Pancreas (tissue), 10 donors: ENCODE results near the gene CD80. TPM values are rescaled to one million over a fixed set of nuclear protein-coding genes. Genes with fewer than 3 reads are reported as not detected.

ENCODE experiments used
- ATAC-seq, 4 donors: fragments of 200-7000 bp; cut with Tn5 transposase; one replicate each; pipeline versions ENCODE4 v1.8.0 to v1.9.1; 2020; ENCODE audit warnings: mild to moderate bottlenecking in 4 of 4, moderate library complexity in 4 of 4
- DNase-seq, 6 donors: peaks; one replicate each; pipeline ENCODE4 v3.0.0-alpha.2; 2020
- FAIRE-seq: peaks from 2 replicates; lab custom pipeline; 2012; peaks lifted over from hg19 to GRCh38; lab: Jason Lieb, UNC
- H3K27ac ChIP-seq, 4 donors: fragments of 200-600 bp; sonication (generic); 1 replicate in 3 of 4; 2 replicates in 1 of 4; pipeline versions ENCODE4 v1.5.0 to v1.8.0; 2020
- H3K27me3 ChIP-seq, 4 donors: fragments of 200-600 bp; one replicate each; pipeline ENCODE4 v1.8.0; 2021
- H3K36me3 ChIP-seq, 3 donors: fragments of 200-600 bp; sonication (generic) in 1 of 3; one replicate each; pipeline versions ENCODE4 v1.5.0 to v1.8.0; 2020 to 2021
- H3K4me1 ChIP-seq, 3 donors: fragments of 200-600 bp; one replicate each; pipeline ENCODE4 v1.8.0; 2021
- H3K4me3 ChIP-seq, 4 donors: fragments of 200-600 bp; sonication (generic) in 2 of 4; one replicate each; pipeline versions ENCODE4 v1.5.0 to v1.8.0; 2020 to 2021
- H3K9me3 ChIP-seq, 4 donors: fragments of 200-600 bp; one replicate each; pipeline ENCODE4 v1.8.0; 2021
- WGBS, 2 donors: extraction: QIAGEN DNeasy Blood & Tissue Kit; methylation state at CpG; one replicate each; pipeline ENCODE4 v1.1.7; 2013; 5-methylcytosine and 5-hydroxymethylcytosine counted together
- intact Hi-C, 3 donors: fragments of 100-400 bp; cut with DNase I; formaldehyde crosslinking; loops; one replicate each; pipeline versions ENCODE4 v1.11.1 to v1.14.2; 2022
- polyA plus RNA-seq, 2 donors: library from polyadenylated mRNA; stranded (reverse); fragments of 200-250 nt; gene quantifications; one replicate each; pipeline ENCODE4 v1.2.3, GENCODE V29; 2013
- total RNA-seq, 6 donors: library from RNA; stranded (reverse); fragmentation: NEBNext Ultra II Directional in 4 of 6; extraction: Animal tissue kit (Norgen Biotek cat#: 25700) in 4 of 6; gene quantifications; one replicate each; pipeline versions ENCODE4 v1.2.1 to v1.2.4, GENCODE V29; 2021 to 2023
- TF ChIP-seq, protein P1 (sequence below), 4 donors: fragments of 200-600 bp; sonication (generic) in 3 of 4; IDR thresholded peaks; one replicate each; pipeline versions ENCODE4 v1.5.0 to v1.8.0; 2021; ENCODE audit warnings: antibody characterized with exemption in 4 of 4
- donor health status: healthy with polysubstance abuse.
- donor health status: DM: no; HTN: no; CAD: no; lungs with moderate emphysema.
- donor health status: DM: no; HTN: no; CAD: no.
- donor health status: control.
- donor health status: control.
- donor health status: Bipolar disorder and iron deficiency.
- donor health status: DM: yes; HTN: yes; CAD: no.
- donor health status: DM: no; HTN: no; CAD: no.
- donor health status: DM: no; HTN: no; CAD: no.
- donor health status: DM: yes; HTN: yes; CAD: no.

CD80 gene
- total and polyA plus RNA-seq, 8 donors: 0.14 to 0.66 (median 0.32) TPM; not detected in 1

DNA sequence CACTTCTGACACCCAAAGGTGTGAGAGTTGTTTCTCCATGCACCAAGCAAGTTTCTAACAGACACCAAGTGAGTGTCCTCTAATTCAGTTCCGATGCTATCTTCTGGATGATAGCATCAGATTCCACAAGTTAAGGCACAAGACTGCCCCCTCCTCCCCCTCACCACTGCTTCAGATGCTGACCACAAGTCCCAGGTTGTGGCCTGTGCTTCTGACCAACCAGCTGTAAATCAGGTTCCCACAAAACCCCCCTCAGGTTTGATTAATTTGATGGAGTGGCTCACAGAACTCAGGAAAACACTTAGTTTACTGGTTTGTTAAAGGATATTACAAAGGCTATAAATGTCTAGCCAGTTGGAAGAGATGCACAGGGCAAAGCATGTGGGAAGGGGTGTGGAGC lies 31.3 kb upstream of the CD80 start:
- H3K9me3 ChIP-seq: no peaks in the 10 kb centered on the region
- no peaks in the 10 kb centered on the region for H3K36me3 ChIP-seq
- ATAC-seq (no peak), DNase-seq (no peak), FAIRE-seq (no peak)
- 92 to 95% methylated on average over 1 of the region's 1 CpG for WGBS, 2 donors
- intact Hi-C loops: no loop called here
- H3K27me3 ChIP-seq: no peaks in the 10 kb centered on the region
- H3K4me1 ChIP-seq: no peaks in the 10 kb centered on the region
- TF ChIP-seq, protein P1, sequence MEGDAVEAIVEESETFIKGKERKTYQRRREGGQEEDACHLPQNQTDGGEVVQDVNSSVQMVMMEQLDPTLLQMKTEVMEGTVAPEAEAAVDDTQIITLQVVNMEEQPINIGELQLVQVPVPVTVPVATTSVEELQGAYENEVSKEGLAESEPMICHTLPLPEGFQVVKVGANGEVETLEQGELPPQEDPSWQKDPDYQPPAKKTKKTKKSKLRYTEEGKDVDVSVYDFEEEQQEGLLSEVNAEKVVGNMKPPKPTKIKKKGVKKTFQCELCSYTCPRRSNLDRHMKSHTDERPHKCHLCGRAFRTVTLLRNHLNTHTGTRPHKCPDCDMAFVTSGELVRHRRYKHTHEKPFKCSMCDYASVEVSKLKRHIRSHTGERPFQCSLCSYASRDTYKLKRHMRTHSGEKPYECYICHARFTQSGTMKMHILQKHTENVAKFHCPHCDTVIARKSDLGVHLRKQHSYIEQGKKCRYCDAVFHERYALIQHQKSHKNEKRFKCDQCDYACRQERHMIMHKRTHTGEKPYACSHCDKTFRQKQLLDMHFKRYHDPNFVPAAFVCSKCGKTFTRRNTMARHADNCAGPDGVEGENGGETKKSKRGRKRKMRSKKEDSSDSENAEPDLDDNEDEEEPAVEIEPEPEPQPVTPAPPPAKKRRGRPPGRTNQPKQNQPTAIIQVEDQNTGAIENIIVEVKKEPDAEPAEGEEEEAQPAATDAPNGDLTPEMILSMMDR (IDR thresholded peaks at IDR 0.05): no peak
- no peak overlapping the region for H3K4me3 ChIP-seq
- H3K27ac ChIP-seq: no peak overlapping the region

DNA sequence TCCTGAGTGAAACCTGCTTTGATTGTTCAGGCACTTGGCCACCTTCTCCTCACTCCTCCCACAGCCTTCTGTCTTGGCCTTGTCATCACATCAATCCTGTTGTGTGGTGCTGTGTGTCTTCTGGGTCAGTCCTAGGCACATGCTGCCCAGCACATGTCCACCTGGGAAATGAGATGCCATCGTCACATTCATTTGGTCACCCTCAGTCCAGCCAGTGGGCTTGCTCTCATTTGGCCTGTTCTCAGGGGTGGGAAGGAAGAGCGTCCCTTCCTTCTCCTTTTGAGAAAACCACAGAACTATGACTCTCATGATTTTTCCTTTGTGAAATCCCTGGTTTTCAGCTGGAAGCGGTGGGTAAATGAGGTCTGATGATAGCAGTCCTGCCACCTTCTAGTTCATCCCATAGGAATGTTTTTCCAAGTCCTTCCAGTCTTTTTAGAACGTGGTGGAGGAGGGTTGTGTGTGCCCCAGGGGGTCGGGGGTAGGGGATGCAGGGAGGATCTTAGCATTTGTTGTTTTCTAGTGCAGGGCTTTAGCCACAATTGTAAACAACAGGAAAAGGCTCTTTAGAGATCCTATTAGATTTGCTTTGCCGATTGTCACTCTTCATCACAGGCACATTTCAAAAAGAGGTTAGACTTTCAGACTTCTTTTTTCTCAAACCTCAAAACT lies 29.8 kb upstream of the CD80 start:
- TF ChIP-seq, protein P1 (IDR thresholded peaks at IDR 0.05): no peak
- Histone ChIP-seq H3K4me3 (no peak overlapping the region), H3K27ac (no peak overlapping the region), H3K27me3 (no peaks in the 10 kb centered on the region), H3K36me3 (no peaks in the 10 kb centered on the region), H3K4me1 (no peaks in the 10 kb centered on the region), H3K9me3 (no peaks in the 10 kb centered on the region)
- intact Hi-C loops: no loop called here
- no peak for FAIRE-seq
- WGBS, 2 donors: 72 to 74% methylated on average over 6 of the region's 6 CpGs
- DNase-seq: no peak
- ATAC-seq: peak in 2 of 4 donors; percentile 51 to 65

DNA sequence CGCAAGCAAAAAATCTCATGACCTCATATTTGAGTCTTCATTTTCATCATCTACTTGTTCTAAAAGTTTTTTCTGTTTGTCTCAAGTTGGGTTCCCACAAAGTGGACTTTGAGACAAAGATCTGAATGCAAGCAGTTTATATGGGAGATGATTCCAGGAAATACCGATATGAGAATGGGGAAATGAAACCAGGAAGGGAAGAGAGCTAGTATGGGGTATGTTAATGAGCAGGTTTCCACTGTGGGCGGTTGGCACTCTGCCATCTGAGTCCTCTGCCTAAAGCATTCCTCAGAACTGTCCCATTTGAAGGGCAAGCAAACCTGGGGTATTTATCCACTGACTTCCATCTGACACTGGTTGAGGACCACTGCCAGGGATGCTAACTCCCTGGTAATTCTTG lies 28.7 kb upstream of the CD80 start:
- Histone ChIP-seq H3K9me3 (no peaks in the 10 kb centered on the region), H3K4me1 (no peaks in the 10 kb centered on the region), H3K27ac (peak overlapping the region in 2 of 4 donors; percentile 9 to 39), H3K36me3 (no peaks in the 10 kb centered on the region), H3K4me3 (no peak overlapping the region), H3K27me3 (no peaks in the 10 kb centered on the region)
- 73 to 79% methylated on average over 3 of the region's 3 CpGs for WGBS, 2 donors
- FAIRE-seq: no peak
- TF ChIP-seq, protein P1 (IDR thresholded peaks at IDR 0.05): no peak
- intact Hi-C loops: no loop called here
- peak in 2 of 6 donors; percentile 46 to 68 for DNase-seq
- ATAC-seq: peak in 3 of 4 donors; percentile 34 to 72 (median 60)

DNA sequence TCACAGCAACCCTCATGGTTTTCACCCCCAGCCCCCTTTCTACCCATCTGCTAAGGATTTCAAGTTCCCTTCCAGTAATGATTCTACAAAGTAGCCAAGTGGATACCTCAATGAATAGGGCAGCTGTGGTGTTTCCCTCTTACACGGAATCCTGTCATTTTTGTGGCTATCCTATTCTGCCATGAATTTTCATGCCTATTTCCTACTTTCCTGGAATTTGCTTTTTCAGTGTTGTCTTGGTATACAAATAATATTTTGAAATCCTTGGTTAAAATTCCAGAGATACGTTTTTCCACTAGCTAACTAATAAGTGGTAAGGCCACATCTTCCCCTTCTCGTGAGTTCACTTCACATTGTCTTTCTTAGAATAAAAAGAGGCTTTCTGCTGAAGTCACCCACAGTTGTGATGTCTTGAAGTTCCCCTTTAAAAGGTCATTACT lies 27.3 kb upstream of the CD80 start:
- Histone ChIP-seq H3K27ac (no peak overlapping the region), H3K36me3 (no peaks in the 10 kb centered on the region), H3K4me3 (no peak overlapping the region), H3K4me1 (no peaks in the 10 kb centered on the region), H3K27me3 (no peaks in the 10 kb centered on the region), H3K9me3 (no peaks in the 10 kb centered on the region)
- FAIRE-seq (no peak), DNase-seq (no peak), ATAC-seq (peak in 1 of 4 donors; percentile 31)
- intact Hi-C loops: no loop called here
- TF ChIP-seq, protein P1 (IDR thresholded peaks at IDR 0.05): no peak
- WGBS, 2 donors: 83 to 89% methylated on average over 3 of the region's 3 CpGs

DNA sequence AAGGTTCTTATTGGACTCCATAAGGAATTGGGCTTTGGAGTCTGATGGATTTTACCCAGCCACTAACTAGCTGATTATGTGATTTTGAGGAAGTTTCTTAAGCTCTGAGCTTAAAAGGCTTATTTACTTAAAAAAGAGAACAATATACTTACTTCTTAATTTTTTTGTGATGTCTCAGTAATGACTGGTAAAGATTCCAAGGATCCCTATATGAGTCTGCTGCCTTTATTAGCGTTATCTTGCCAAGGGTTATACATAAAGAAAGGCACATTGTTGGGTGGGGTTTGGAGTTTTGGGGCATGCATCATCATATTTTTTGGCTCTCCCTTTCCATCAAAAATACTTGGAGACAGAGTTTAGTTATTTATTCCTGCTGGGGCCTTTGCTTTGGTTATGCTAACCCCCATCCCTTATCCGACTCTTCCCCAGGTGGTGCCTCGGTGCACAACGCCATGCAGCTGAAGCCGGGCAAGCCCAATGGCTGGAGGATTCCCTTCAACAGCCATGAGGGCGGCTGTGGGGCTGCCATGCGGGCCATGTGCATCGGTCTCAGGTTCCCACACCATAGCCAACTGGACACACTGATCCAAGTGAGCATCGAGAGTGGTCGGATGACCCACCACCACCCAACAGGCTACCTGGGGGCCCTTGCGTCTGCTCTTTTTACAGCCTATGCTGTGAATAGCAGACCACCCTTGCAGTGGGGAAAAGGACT lies 26.6 kb upstream of the CD80 start:
- DNase-seq (no peak), FAIRE-seq (no peak), ATAC-seq (no peak)
- WGBS, 2 donors: 95 to 97% methylated on average over 11 of the region's 11 CpGs
- TF ChIP-seq, protein P1 (IDR thresholded peaks at IDR 0.05): no peak
- no peak overlapping the region for H3K4me3 ChIP-seq
- H3K4me1 ChIP-seq: no peaks in the 10 kb centered on the region
- H3K36me3 ChIP-seq: no peaks in the 10 kb centered on the region
- H3K27ac ChIP-seq: no peak overlapping the region
- no peaks in the 10 kb centered on the region for H3K9me3 ChIP-seq
- intact Hi-C loops: no loop called here
- H3K27me3 ChIP-seq: no peaks in the 10 kb centered on the region
